GM21360 (cell line): ENCODE data around the gene CWF19L1.

Experiments
- ATAC-seq: cut with Tn5 transposase; IDR thresholded peaks from one replicate; pipeline ENCODE4 v1.9.1; 2021; ENCODE audit warnings: mild to moderate bottlenecking, moderate library complexity; ENCODE audit not compliant: unreplicated experiment

CWF19L1 gene

GRCh38 chr10:100254191-100254590 lies 13.2 kb downstream of the CWF19L1 start:
- ATAC-seq, result no peak

GRCh38 chr10:100253041-100253440 lies 14.4 kb downstream of the CWF19L1 start:
- ATAC-seq, result no peak

GRCh38 chr10:100248820-100249219 lies 18.6 kb downstream of the CWF19L1 start:
- ATAC-seq, result no peak

- no peak for ATAC-seq
Observed at GRCh38 chr10:100245484-100246220, 21.8 kb downstream of the CWF19L1 start.

- ATAC-seq, result no peak
Observed at GRCh38 chr10:100239851-100240250, 27.6 kb downstream of the CWF19L1 start.

GRCh38 chr10:100238429-100238828 lies 29.0 kb downstream of the CWF19L1 start:
- no peak for ATAC-seq

GRCh38 chr10:100232101-100232500 lies 35.3 kb downstream of the CWF19L1 start:
- no peak for ATAC-seq

- ATAC-seq, result no peak
Observed at GRCh38 chr10:100229819-100230422, 37.5 kb downstream of the CWF19L1 start.

GRCh38 chr10:100223879-100224278 lies 43.6 kb downstream of the CWF19L1 start:
- ATAC-seq, result no peak

- ATAC-seq, result no peak
Observed at GRCh38 chr10:100222529-100222928, 44.9 kb downstream of the CWF19L1 start.

- no peak for ATAC-seq
Observed at GRCh38 chr10:100216006-100216405, 51.4 kb downstream of the CWF19L1 start.

- no peak for ATAC-seq
Observed at GRCh38 chr10:100209303-100209702, 58.1 kb downstream of the CWF19L1 start.

- no peak for ATAC-seq
Observed at GRCh38 chr10:100208276-100208675, 59.2 kb downstream of the CWF19L1 start.

GRCh38 chr10:100204370-100204769 lies 63.1 kb downstream of the CWF19L1 start:
- ATAC-seq, result no peak

- no peak for ATAC-seq
Observed at GRCh38 chr10:100201549-100201948, 65.9 kb downstream of the CWF19L1 start.

- no peak for ATAC-seq
Observed at GRCh38 chr10:100194711-100195110, 72.7 kb downstream of the CWF19L1 start.

- no peak for ATAC-seq
Observed at GRCh38 chr10:100192350-100192749, 75.1 kb downstream of the CWF19L1 start.

GRCh38 chr10:100186253-100187212 lies 80.9 kb downstream of the CWF19L1 start:
- ATAC-seq, result peak; percentile 37

- peak; percentile 75 for ATAC-seq
Observed at GRCh38 chr10:100185364-100186252, 81.8 kb downstream of the CWF19L1 start, which contains the start of gene ERLIN1. Gene ERLIN1 (minus strand): TSS chr10:100186029. CDS start chr10:100185626, 403 bp downstream.

GRCh38 chr10:100184840-100185239 lies 82.6 kb downstream of the CWF19L1 start:
- ATAC-seq, result no peak
